DMS153 treated with DMSO at 0.1 percent for 48 hours (cell line): ENCODE measurements around the gene ADI1.
"Not testable (repeated sequence)": the region's sequence is repeated elsewhere in the genome, so short reads cannot be mapped to it uniquely, and the experiment has no call there.

ENCODE experiments used
- DNase-seq: peaks from one replicate; lab custom pipeline; 2025; ENCODE audit not compliant: unreplicated experiment; lab: John Stamatoyannopoulos, UW

ADI1 gene

DNA sequence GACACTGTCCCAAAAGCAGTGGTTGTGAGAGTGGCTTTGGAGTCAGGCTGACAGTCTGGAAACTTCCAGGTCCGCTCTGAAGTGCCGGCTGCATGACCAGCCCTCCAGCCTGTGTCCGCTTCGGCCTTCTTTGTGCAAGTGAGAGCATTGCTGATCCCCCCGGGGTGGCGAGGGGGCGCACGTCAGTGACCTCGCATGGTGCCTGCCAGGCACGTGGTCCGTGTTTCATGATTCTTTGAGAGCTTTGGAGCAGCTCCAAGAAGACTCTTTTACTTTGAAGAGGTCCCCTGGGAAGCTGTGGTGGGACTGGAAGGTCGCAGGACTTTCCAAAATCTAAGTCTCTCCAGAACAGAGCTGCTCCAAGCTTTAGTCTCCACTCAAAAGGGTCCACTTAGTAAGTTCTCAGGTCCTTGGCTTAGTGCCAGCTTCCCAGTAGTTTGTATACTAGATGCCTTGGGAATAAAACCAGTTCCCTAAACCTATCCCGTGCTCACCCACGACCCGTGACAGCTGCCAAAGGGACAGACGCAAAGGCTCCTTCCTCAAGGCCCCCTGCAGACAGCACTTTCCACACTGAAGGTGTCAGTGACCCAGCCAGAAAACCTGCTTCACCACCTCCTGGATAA, 68.8 kb downstream of the ADI1 start:
- DNase-seq = no peak

- DNase-seq = no peak
Measured at GRCh38 chr2:3449936-3450335, 69.4 kb downstream of the ADI1 start.

- DNase-seq = no peak
Measured at GRCh38 chr2:3449086-3449485, 70.2 kb downstream of the ADI1 start.

DNA sequence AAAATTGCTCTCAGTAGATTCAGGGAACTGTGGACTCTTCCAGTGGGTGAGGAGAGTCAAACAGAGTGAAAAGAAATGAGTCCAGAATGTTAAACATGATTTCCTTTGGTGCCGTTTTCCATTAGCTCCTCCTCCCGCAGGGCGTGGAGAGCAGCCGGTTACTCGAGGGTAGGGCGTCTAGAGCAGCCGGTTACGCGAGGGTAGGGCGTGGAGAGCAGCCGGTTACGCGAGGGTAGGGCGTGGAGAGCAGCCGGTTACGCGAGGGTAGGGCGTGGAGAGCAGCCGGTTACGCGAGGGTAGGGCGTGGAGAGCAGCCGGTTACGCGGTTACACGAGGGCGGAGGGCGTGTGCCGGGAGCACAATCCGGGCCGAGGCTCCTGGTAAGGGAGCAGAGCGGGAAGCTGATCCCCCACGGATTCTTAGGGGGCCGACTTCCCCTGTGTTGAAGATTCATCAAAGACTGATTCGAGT, 70.9 kb downstream of the ADI1 start:
- DNase-seq = not testable (repeated sequence)

- no peak for DNase-seq
Measured at GRCh38 chr2:3447789-3448317, 71.5 kb downstream of the ADI1 start.
